Motor neuron (in vitro differentiated cells): ENCODE data around the gene MYOG. TPM values are rescaled to one million over a fixed set of nuclear protein-coding genes. Genes with fewer than 3 reads are reported as not detected.

ENCODE experiments used
- ATAC-seq, 8 experiments: fragments of 200-7000 bp; cut with Tn5 transposase; replicated peaks in 6 of 8; 2 replicates each; pipeline ENCODE4 v1.8.0; 2021; ENCODE audit warnings: mild to moderate bottlenecking in 8 of 8, moderate library complexity in 8 of 8
- H3K27ac ChIP-seq, 2 donors: fragments of 250-450 bp; sonication (Bioruptor Pico); 2 replicates each; pipeline ENCODE4 v1.9.0; 2021; ENCODE audit warnings: antibody characterized with exemption in 2 of 2, mild to moderate bottlenecking in 2 of 2, moderate library complexity in 1 of 2
- H3K4me1 ChIP-seq, 2 donors: fragments of 250-450 bp; sonication (Bioruptor Pico); replicated peaks in 1 of 2; 2 replicates each; pipeline ENCODE4 v1.6.1; 2021; ENCODE audit warnings: antibody characterized with exemption in 2 of 2, mild to moderate bottlenecking in 2 of 2, moderate library complexity in 1 of 2
- H3K4me3 ChIP-seq, 5 donors: fragments of 250-450 bp; sonication (Bioruptor Pico); 2 replicates each; pipeline ENCODE4 v1.9.0; 2021; ENCODE audit warnings: antibody characterized with exemption in 5 of 5, mild to moderate bottlenecking in 5 of 5, moderate library complexity in 4 of 5
- WGBS, 10 experiments: fragments of 450-650 bp; shearing (Covaris generic); methylation state at CpG; one replicate each; pipeline ENCODE4 v1.0.0; 2022; 5-methylcytosine and 5-hydroxymethylcytosine counted together
- in situ Hi-C, 9 experiments: fragments of 400-800 bp; cut with MboI; loops; one replicate each; pipeline ENCODE4 v1.15.0; 2021; ENCODE audit warnings: low sequenced_read_pairs in 9 of 9, low pct_unique_long_range_greater_than_20kb in 2 of 9; ENCODE audit not compliant: unreplicated experiment in 9 of 9
- total RNA-seq, 8 experiments: library from RNA; unstranded; fragments of 300-600 nt; gene quantifications; 2 replicates each; pipeline versions ENCODE4 v1.2.3 to v1.2.4, GENCODE V29; 2022

The MYOG gene
- total RNA-seq, 8 experiments from 2014 or later, result 0.14 to 0.71 (median 0.22) TPM; not detected in 2

DNA sequence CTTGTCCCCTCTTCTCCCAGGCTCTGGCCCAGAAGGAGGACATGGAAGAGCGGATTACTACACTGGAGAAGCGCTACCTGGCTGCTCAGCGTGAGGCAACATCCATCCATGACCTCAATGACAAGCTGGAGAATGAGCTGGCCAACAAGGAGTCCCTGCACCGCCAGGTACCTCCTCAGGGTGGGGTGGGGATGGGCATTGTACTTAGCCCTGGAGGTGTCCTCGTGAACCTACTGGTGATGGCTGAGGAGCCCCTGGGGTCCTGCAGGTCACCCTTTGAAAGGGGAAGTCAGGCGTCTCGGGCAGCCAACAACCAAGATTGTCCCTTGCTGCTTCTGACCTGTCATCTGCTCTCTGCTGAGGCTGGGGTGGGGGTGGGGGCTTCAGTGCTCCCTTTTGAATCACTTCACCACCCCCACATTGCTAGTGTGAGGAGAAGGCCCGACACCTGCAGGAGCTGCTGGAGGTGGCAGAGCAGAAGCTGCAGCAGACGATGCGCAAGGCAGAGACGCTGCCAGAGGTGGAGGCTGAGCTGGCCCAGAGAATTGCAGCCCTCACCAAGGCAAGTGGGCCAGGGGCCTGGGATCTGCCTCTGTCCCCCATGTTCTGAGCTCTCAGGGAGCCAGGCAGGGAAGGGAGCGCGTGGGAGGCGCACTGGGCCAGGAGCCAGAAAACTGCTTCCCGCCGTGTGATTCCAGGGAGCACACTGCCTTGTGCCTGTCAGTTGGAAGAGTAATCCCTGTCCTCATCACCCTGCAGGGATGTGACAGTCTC is 39.8 kb downstream of the MYOG start:
- Histone ChIP-seq H3K4me1 (peaks cover 0 to 2% of the 10 kb centered on the region in 2 donors), H3K27ac (no peak overlapping the region), H3K4me3 (no peak overlapping the region)
- peak in 4 of 8 experiments; percentile 12 to 29 (median 18) for ATAC-seq
- WGBS, 10 experiments, result 60 to 100% (median 87%) methylated on average over 1 to 13 of the region's 16 CpGs; no CpG with 5 or more reads in 3 of the 10 experiments
- in situ Hi-C loops, result loop anchor here in 4 of 9 experiments (25.0 kb wide), 1 partner anchor 166 kb away; no protein-coding TSS in a partner anchor

GRCh38 chr1:203045336-203045735 is 40.5 kb downstream of the MYOG start:
- Histone ChIP-seq H3K4me1 (peaks cover 0 to 2% of the 10 kb centered on the region in 2 donors), H3K4me3 (no peak overlapping the region), H3K27ac (no peak overlapping the region)
- in situ Hi-C loops, result loop anchor here in 4 of 9 experiments (25.0 kb wide), 1 partner anchor 167 kb away; no protein-coding TSS in a partner anchor
- no peak for ATAC-seq
- WGBS, 10 experiments, result 95 to 100% (median 96%) methylated on average over 3 to 13 of the region's 17 CpGs; no CpG with 5 or more reads in 5 of the 10 experiments

- WGBS, 10 experiments, result 40 to 94% (median 91%) methylated on average over 1 to 5 of the region's 7 CpGs; no CpG with 5 or more reads in 3 of the 10 experiments
- ATAC-seq, result peak in 1 of 8 experiments; percentile 11
- in situ Hi-C loops, result loop anchor here in 4 of 9 experiments (25.0 kb wide), 1 partner anchor 168 kb away; no protein-coding TSS in a partner anchor
- Histone ChIP-seq H3K4me1 (peaks cover 0 to 2% of the 10 kb centered on the region in 2 donors), H3K27ac (no peak overlapping the region), H3K4me3 (no peak overlapping the region)
Observed at GRCh38 chr1:203044546-203045250, 41.1 kb downstream of the MYOG start.

DNA sequence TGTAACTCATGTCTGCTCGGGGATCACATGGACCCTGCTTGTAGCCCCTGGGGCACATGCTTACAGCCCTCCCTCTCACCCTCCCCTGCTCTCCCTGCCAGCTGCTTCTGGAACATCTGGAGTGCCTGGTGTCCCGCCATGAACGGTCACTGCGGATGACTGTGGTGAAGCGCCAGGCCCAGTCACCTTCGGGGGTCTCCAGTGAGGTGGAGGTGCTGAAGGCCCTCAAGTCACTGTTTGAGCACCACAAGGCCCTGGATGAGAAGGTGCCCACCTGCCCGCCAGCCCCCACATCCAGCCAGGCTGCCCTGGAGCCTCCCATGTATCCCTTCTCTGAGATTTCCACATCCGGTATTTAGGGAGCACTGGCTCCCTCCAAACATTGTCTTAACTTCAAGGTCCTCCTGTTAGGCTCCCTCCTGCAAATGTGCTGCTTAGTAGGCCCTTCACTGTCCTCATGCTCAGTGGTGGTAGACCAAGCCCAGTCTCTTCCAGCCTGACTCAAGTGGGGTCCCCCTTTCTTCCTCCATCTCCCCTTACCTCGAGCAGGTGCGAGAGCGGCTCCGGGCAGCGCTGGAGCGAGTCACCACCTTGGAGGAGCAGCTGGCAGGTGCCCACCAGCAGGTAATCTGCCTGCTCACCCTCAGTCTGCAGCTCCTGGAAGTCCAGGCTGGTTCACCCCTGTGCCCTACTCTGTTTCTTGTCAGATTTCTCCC is 41.8 kb downstream of the MYOG start:
- no peak overlapping the region for H3K4me3 ChIP-seq
- H3K4me1 ChIP-seq, result peaks cover 0 to 2% of the 10 kb centered on the region in 2 donors
- H3K27ac ChIP-seq, result no peak overlapping the region
- in situ Hi-C loops, result loop anchor here in 4 of 9 experiments (25.0 kb wide), 1 partner anchor 168 kb away; no protein-coding TSS in a partner anchor
- WGBS, 10 experiments, result 50 to 100% (median 94%) methylated on average over 1 to 12 of the region's 14 CpGs; no CpG with 5 or more reads in 2 of the 10 experiments
- no peak for ATAC-seq

DNA sequence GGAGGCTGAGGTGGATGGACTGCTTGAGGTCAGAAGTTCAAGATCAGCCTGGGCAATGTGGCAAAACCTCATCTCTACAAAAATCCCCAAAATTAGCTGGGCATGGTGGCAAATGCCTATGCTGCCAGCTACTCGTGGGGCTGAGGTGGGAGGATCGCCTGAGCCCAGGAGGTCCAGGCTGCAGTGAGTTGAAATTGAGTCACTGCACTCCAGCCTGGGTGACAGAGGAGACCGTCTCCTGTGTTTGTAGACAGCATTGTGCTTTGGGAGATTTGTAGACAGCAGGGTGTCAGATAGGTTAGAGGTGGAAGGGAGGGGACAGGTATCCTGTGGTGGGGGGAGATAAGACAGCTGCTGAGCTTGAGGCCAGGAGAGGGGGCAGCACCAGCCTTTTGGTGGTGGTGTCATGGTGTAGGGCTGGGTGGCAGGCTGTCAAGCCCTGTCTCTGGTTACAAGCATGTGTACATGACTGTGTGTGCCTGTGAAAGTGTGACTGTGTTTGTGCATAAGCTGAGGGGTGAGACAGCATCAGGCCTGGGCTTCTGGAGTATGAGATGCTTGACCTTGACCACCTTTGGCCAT is 44.4 kb downstream of the MYOG start:
- ATAC-seq, result no peak
- Histone ChIP-seq H3K27ac (no peak overlapping the region), H3K4me3 (no peak overlapping the region), H3K4me1 (no peaks in the 10 kb centered on the region)
- WGBS, 10 experiments, result 40 to 100% (median 94%) methylated on average over 1 to 3 of the region's 3 CpGs; no CpG with 5 or more reads in 6 of the 10 experiments
- in situ Hi-C loops, result loop anchor here in 4 of 9 experiments (25.0 kb wide), 1 partner anchor 171 kb away; no protein-coding TSS in a partner anchor

- in situ Hi-C loops, result loop anchor here in 4 of 9 experiments (25.0 kb wide), 1 partner anchor 172 kb away; no protein-coding TSS in a partner anchor
- Histone ChIP-seq H3K4me1 (peaks cover under 1% of the 10 kb centered on the region in 2 donors), H3K27ac (no peak overlapping the region), H3K4me3 (no peak overlapping the region)
- no peak for ATAC-seq
- 63 to 100% (median 84%) methylated on average over 1 to 5 of the region's 5 CpGs; no CpG with 5 or more reads in 2 of the 10 experiments for WGBS, 10 experiments
Observed at GRCh38 chr1:203040513-203041275, 45.1 kb downstream of the MYOG start.

GRCh38 chr1:203039609-203040512 is 46.0 kb downstream of the MYOG start:
- no peak overlapping the region for H3K27ac ChIP-seq
- in situ Hi-C loops, result loop anchor here in 8 of 9 experiments (10.0 to 25.0 kb wide), 2 partner anchors 172 to 175 kb away; no protein-coding TSS in a partner anchor

GRCh38 chr1:203038891-203039608 is 46.8 kb downstream of the MYOG start:
- in situ Hi-C loops, result loop anchor here in 8 of 9 experiments (10.0 to 25.0 kb wide), 2 partner anchors 173 to 176 kb away; no protein-coding TSS in a partner anchor
- Histone ChIP-seq H3K4me1 (peaks cover 7% of the 10 kb centered on the region in 2 donors), H3K4me3 (no peak overlapping the region), H3K27ac (no peak overlapping the region)
- 0 to 100% (median 4%) methylated on average over 1 to 11 of the region's 22 CpGs; no CpG with 5 or more reads in 2 of the 10 experiments for WGBS, 10 experiments
- ATAC-seq, result peak; percentile 82 to 96 (median 88)

More at GRCh38 chr1:203039609-203040512, 46.0 kb downstream of the MYOG start:
- H3K4me1 ChIP-seq, result peaks cover 7% of the 10 kb centered on the region in 2 donors
- no peak overlapping the region for H3K4me3 ChIP-seq
- peak in 4 of 8 experiments; percentile 17 to 62 (median 56) for ATAC-seq
- 0 to 100% (median 61%) methylated on average over 1 to 11 of the region's 11 CpGs; no CpG with 5 or more reads in 1 of the 10 experiments for WGBS, 10 experiments

GRCh38 chr1:203038217-203038741 is 47.5 kb downstream of the MYOG start:
- in situ Hi-C loops, result loop anchor here in 8 of 9 experiments (10.0 to 25.0 kb wide), 2 partner anchors 174 to 177 kb away; no protein-coding TSS in a partner anchor
- WGBS, 10 experiments, result 0 to 80% (median 45%) methylated on average over 1 to 4 of the region's 9 CpGs; no CpG with 5 or more reads in 4 of the 10 experiments
- Histone ChIP-seq H3K4me3 (no peak overlapping the region), H3K27ac (no peak overlapping the region), H3K4me1 (peaks cover 7% of the 10 kb centered on the region in 2 donors)
- ATAC-seq, result peak; percentile 6 to 66 (median 42)
